ENCODE measurements around the gene GRIK2.

DNA sequence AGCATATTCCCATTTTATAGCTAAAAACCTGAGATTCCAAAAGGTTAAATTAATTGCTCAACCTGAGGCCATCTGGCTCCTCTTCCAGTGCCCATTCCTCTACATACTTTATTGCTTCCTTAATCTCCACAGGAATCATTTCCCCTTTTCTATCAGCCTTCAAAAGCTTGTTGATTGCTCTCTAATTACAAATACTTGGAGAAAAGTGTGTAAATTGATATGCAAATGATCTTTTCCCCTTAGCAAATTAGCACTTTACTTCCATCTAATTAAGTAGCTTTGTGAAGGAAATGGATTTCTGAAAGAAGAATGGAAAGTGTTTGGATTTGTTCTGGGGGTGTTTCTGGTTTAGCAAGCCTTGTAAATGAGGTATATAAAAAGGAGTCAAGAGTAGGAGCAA, 323.3 kb downstream of the GRIK2 start:
- TF ChIP-seq EZH2 (IDR thresholded peaks at IDR 0.05; ENCODE audit: insufficient read depth, poor library complexity, severe bottlenecking): no peak
- no peak for TF ChIP-seq EZH2phosphoT487 (IDR thresholded peaks at IDR 0.05; ENCODE audit: insufficient read depth, low read depth)
